Activated CD8-positive, alpha-beta memory T cell treated with anti-CD3 and anti-CD28 coated beads, Interleukin-2, amount 50 U/mL, for 1 hour (primary cell): ENCODE results near the gene CCDC102A.
A peak's percentile ranks its signal among the peaks of the same experiment; 100 is the strongest.

Experiments
- DNase-seq: peaks from one replicate; pipeline ENCODE4 v3.0.0-alpha.2; 2020; ENCODE audit errors: extremely low read depth

The CCDC102A gene

GRCh38 chr16:57462209-57462977, 74.0 kb downstream of the CCDC102A start, which contains the start of gene POLR2C:
POLR2C (plus strand) TSS chr16:57462679; CDS start chr16:57462725, 46 bp downstream.
- peak; percentile 69 for DNase-seq
